ENCODE results near the gene PHOSPHO2.
"Not testable (repeated sequence)": the region's sequence is repeated elsewhere in the genome, so short reads cannot be mapped to it uniquely, and the experiment has no call there.

Gene PHOSPHO2

GRCh38 chr2:169684135-169684565 is 10.1 kb upstream of the PHOSPHO2 start:
- DNase-seq (ENCODE audit: low spot score) = no peak

- not testable (repeated sequence) for DNase-seq (ENCODE audit: low spot score)
Measured at GRCh38 chr2:169684712-169685111, 9.6 kb upstream of the PHOSPHO2 start.

- DNase-seq (ENCODE audit: low spot score) = not testable (repeated sequence)
Measured at GRCh38 chr2:169686825-169687224, 7.4 kb upstream of the PHOSPHO2 start.

GRCh38 chr2:169687943-169688342 is 6.3 kb upstream of the PHOSPHO2 start:
- not testable (repeated sequence) for DNase-seq (ENCODE audit: low spot score)

GRCh38 chr2:169690958-169691357 is 3.3 kb upstream of the PHOSPHO2 start:
- DNase-seq (ENCODE audit: low spot score) = no peak

DNA sequence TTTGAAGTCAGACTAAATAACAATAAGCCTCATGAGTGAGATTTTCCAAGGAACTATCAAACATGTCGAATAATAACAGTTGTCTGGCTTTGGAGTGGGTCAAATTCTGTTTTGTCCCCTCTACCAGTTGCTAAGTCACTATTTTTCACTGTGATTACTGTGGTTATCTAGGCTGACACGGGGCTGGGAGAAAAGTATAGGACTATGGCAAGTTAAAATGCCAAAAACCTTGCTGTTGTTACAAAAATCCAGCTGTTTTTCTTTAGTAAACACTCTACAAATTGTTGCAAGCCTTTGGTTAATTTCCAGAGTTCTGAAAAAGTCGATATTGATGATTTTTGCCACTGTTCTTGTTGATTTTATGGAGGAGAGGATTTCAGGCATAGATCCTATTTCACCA is 1.6 kb upstream of the PHOSPHO2 start:
- DNase-seq (ENCODE audit: low spot score) = no peak

GRCh38 chr2:169693360-169693759 is 909 bp upstream of the PHOSPHO2 start:
- no peak for DNase-seq (ENCODE audit: low spot score)

DNA sequence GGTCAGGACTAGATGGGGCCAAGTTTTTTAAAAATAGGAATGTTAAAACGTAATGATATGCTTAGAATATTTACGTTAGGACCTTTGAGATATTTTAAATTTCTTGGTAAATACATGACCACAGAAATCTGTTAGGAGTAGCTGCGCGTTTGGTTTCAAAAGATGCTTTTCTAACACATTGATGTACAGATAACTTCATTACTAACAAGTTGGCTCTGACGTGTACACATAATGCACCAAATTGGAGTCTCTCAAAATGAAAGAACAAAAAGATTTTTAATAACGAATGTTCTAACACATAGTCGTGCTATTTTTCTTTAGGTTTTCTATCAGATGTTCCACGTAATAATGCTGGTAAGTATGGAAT is 608 bp downstream of the PHOSPHO2 start:
- no peak for DNase-seq (ENCODE audit: low spot score)

DNA sequence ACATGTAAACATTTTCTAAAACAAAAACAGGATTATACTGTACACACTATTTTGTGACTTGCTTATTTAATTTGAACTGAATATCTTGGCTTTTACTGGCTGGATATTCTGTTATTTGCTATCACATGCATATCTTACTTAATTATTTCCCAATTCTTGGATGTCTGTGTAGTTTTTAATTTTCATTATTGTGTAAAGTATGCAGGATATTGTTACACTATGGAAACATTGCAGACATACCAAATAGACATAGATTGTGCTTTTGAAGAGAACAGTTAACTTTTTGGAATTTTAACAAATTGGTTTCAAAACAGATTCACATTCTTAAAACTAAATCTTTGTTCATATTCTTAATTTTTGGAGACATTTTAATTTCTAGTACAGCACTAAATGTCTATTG is 2.1 kb downstream of the PHOSPHO2 start:
- no peak for DNase-seq (ENCODE audit: low spot score)

GRCh38 chr2:169699173-169699572 is 4.9 kb downstream of the PHOSPHO2 start:
- not testable (repeated sequence) for DNase-seq (ENCODE audit: low spot score)

- DNase-seq (ENCODE audit: low spot score) = peak; percentile 16
Measured at GRCh38 chr2:169702996-169703395, 8.7 kb downstream of the PHOSPHO2 start.

- DNase-seq (ENCODE audit: low spot score) = no peak
Measured at GRCh38 chr2:169704160-169704708, 10.0 kb downstream of the PHOSPHO2 start.

- DNase-seq (ENCODE audit: low spot score) = peak; percentile 25
Measured at GRCh38 chr2:169705927-169706326, 11.7 kb downstream of the PHOSPHO2 start.

GRCh38 chr2:169707626-169708025 is 13.4 kb downstream of the PHOSPHO2 start:
- DNase-seq (ENCODE audit: low spot score) = no peak

GRCh38 chr2:169709331-169709730 is 15.1 kb downstream of the PHOSPHO2 start:
- DNase-seq (ENCODE audit: low spot score) = no peak

GRCh38 chr2:169709981-169710380 is 15.7 kb downstream of the PHOSPHO2 start:
- DNase-seq (ENCODE audit: low spot score) = no peak

DNA sequence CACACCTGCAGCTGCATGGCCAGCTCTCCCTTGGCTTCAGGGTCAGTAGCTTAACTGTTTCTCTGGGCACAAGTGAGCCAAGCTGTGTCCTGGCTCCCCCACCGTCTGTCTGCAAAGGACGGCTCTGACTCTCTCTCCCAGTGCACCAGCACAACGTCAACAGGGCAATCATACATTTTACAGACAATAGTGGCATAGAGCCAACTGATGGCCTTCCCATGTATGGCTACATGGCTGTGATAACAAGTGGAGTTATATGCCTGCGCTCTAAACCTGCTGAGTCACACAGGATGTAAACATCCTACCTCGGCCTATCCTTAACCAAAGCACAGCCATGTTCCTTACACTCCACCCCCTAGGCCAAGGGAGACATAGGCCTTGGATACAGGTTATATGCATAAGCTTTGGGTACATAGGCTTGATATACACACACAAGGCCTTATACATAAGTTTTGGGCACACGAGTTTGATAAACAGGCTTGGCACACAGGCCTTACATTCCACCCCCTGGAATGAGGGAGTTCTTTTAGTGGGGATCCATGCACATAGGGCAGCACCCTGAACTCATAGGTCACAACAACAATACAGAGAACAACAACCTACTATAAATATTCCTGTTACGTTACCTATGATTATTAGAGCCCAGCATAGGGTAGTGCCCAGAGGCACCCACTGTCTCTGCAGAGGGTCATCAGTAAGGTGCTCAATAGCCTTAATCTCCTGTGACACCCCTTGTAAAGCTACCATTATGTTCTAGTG is 17.7 kb downstream of the PHOSPHO2 start:
- DNase-seq (ENCODE audit: low spot score) = no peak

DNA sequence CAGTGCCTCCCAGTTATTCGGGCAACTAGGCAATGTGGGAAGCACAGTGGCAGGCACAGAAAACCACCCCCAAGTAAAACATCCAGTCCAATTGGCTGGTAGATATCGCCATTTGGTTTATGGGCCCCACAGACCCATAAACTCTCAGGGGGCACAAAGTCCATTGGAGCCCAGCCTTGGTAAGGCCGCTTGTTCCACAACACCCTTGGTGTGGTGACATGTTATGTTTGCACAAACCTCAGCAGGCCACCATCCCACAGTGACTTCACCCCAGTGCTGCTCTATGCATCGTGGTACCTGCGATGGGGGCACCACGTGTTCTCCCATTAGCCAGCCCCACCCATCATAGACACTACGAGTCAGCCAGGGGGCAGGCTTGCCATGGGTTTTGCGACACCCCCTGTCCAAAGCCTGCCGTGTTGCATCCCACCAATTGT is 18.5 kb downstream of the PHOSPHO2 start:
- DNase-seq (ENCODE audit: low spot score) = no peak

DNA sequence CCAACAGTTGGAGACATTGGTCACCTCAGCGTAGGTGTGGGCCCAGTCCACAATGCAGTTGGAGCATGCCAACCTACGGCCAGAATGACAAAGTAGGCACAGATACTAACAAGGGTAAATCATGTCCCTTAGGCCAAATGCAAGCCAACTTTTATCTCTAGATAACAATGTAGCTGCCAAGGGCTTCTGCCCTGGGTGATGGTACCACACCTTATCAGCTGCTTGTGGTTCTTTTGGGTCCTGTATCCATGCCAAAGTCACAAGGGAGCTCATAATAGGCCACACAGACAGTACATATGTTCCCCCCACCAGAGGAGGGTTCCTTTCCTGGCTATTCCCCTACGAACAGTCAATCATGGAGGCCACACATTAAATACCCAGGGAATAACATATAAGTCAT is 19.1 kb downstream of the PHOSPHO2 start:
- DNase-seq (ENCODE audit: low spot score) = no peak

- DNase-seq (ENCODE audit: low spot score) = peak; percentile 11
Measured at GRCh38 chr2:169714699-169715098, 20.4 kb downstream of the PHOSPHO2 start.

- peak; percentile 40 for DNase-seq (ENCODE audit: low spot score)
Measured at GRCh38 chr2:169715379-169716237, 21.3 kb downstream of the PHOSPHO2 start.

- peak; percentile 55 for DNase-seq (ENCODE audit: low spot score)
Measured at GRCh38 chr2:169716238-169716886, 22.1 kb downstream of the PHOSPHO2 start.
